GM13977 (cell line): Measurements from ENCODE around the gene INSC.

Source experiments
- DNase-seq: peaks from one replicate; pipeline ENCODE4 v3.0.0; 2012; ENCODE audit warnings: low spot score
- CTCF ChIP-seq: IDR thresholded peaks from 2 replicates; pipeline ENCODE4 v1.5.1; 2012; ENCODE audit warnings: mild to moderate bottlenecking, control low read depth; ENCODE audit not compliant: insufficient read depth; ENCODE audit errors: extremely low read depth, missing control alignments
- in situ Hi-C: fragments of 300-500 bp; cut with MboI; formaldehyde crosslinking; loops from one replicate; pipeline ENCODE4 v1.12.0; 2022; ENCODE audit warnings: low sequenced_read_pairs, low pct_unique_long_range_greater_than_20kb, mixed read lengths, inconsistent platforms; ENCODE audit not compliant: unreplicated experiment

INSC gene

GRCh38 chr11:15266999-15267398 lies 152.3 kb downstream of the INSC start:
- in situ Hi-C loops: no loop called here
- no peak for DNase-seq
- TF ChIP-seq CTCF: no peak

- no peak for DNase-seq
- in situ Hi-C loops: no loop called here
- no peak for TF ChIP-seq CTCF
These were observed 153.9 kb downstream of the INSC start for GRCh38 chr11:15268598-15268997.

GRCh38 chr11:15275141-15275540 lies 160.4 kb downstream of the INSC start:
- in situ Hi-C loops: no loop called here
- TF ChIP-seq CTCF: no peak
- DNase-seq: no peak

- peak; percentile 24 for TF ChIP-seq CTCF
- in situ Hi-C loops: no loop called here
- no peak for DNase-seq
These were observed 161.9 kb downstream of the INSC start for GRCh38 chr11:15276621-15277020.

GRCh38 chr11:15278128-15278527 lies 163.4 kb downstream of the INSC start:
- in situ Hi-C loops: no loop called here
- DNase-seq: no peak
- TF ChIP-seq CTCF: no peak

GRCh38 chr11:15280393-15280792 lies 165.7 kb downstream of the INSC start:
- in situ Hi-C loops: no loop called here
- no peak for DNase-seq
- TF ChIP-seq CTCF: no peak

- DNase-seq: no peak
- TF ChIP-seq CTCF: no peak
- in situ Hi-C loops: no loop called here
These were observed 168.0 kb downstream of the INSC start for GRCh38 chr11:15282754-15283153.
